ENCODE results near the gene C9.
"Not testable (repeated sequence)": the region's sequence is repeated elsewhere in the genome, so short reads cannot be mapped to it uniquely, and the experiment has no call there.

C9 gene

DNA sequence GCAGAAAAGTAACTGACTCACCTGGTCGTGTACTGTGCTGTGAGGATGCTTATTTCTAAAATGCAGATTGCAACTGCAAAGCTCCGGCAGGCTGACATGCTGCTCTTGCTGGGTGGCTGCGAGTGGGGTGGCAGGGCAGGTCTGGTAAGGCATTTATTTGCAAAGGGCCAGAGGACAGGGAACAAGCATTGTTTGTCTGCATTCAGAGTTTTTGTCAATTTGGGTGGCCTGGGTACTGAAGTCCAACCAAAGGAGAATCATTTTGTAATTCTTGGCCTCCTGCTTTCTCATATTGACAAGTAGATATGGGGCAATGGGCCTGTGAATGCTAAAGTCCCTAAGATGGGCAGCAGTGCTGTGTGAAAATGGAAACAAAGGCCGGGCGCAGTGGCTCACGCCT lies at the start of gene C9:
Gene C9, minus strand, starts transcription at position 129 of the 400 bp plus-strand sequence. Its CDS starts 31 bp downstream, at position 98.
- DNase-seq (ENCODE audit: low spot score): no peak

DNA sequence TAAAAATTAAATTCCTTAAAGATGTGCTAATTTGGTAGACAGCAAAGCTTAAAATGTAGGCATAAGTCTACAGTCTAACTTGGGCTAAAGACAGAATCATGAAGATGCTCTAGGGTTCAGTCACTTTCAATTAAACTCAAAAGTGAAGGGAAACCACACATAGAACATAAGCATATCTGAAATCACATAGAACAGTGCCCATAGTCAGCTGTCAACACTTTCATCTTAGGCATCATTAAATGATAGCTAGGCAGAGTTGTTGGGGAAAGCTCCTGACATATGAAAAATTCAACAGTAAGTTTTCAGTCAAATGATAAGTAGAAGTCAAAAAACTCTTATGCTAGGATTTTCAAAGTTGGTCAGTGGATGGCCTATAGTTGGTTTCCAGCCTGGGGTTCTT lies 49.5 kb upstream of the C9 start:
- DNase-seq (ENCODE audit: low spot score): no peak

DNA sequence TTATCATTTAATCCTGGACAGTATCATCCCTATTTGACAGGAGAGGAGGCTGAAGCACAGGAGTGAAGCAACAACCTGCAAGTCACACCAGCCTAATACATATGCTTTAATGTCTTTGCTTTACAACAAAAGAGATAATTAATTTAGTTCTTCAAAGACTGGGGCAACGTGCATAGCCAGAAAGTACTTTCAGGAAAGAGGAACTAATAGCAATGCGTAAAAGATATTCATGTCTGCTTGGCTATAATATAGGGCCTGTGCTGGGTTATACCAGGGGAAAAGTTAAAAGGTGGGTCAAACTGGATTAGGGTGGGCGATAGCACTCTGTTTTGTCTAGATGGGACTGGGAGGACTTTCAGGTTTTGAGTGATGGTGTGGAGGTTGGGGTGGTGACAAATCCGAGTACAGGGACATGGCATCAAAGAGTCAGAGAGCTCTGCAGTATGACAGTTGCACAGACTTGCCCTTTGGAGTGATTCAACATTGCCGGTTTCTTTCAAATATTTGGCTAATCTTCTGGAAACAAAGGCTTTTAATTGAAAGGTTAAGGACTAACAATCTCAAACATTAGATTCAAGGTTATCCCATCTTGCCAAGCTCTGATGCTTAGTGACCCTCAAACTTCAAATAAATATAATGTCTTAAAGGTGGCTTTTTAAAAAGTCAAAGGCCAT lies 48.6 kb upstream of the C9 start:
- DNase-seq (ENCODE audit: low spot score): no peak

DNA sequence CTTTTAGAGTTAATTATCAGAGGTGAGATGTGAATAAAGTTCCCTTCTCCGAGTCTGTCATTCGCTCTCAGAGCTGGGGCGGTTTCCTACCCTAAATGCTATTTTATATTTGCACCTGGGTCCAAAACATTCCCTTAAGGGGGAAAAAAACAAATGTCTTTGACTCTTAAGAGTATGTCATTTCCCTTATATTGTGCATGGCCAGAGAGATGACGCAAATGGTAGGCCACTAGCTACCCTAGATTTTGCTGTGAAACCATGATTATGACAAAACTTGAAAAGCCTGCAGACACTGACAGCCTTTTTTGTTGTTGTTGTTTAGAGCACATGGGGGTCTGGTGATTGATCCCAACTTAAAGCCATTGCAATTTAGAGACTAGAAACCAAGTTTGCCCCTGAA lies 47.7 kb upstream of the C9 start:
- DNase-seq (ENCODE audit: low spot score): no peak

DNA sequence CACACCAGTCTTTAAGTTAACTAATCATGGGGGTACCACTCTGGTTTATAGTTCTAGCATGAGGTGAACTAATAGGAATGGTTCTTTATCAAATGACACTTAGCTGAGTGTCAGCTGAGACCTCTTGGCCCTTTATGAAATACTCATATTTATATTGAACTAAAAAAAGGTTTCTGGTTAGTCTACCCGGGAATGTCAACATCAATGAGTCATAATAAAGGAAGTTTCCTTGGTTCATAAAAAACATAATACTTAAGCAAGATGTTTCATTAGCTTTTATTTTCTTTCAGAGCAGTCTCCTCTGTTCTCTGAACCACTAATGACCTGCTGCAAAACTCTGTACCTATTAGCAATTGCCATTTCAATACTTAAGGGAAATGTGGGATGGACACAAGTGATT lies 46.8 kb upstream of the C9 start:
- no peak for DNase-seq (ENCODE audit: low spot score)

DNA sequence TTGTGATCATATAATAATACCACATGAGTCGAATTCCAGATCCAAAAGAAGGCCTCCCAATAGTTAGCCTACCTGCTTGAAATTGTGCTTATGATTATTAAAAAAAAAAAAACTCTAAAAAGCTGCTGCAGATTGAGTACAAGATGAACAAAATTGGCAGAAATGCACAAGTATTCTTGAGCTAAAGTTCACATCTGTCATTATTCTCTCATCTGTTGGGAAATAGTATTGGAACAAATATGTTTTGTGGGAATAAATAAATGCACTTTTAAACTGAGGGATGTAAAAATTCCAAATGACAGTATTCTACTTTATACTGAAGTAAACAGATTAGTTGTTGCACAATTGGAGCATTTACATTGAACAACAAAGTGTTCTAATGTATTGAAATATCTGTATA lies 44.7 kb upstream of the C9 start:
- DNase-seq (ENCODE audit: low spot score): no peak

DNA sequence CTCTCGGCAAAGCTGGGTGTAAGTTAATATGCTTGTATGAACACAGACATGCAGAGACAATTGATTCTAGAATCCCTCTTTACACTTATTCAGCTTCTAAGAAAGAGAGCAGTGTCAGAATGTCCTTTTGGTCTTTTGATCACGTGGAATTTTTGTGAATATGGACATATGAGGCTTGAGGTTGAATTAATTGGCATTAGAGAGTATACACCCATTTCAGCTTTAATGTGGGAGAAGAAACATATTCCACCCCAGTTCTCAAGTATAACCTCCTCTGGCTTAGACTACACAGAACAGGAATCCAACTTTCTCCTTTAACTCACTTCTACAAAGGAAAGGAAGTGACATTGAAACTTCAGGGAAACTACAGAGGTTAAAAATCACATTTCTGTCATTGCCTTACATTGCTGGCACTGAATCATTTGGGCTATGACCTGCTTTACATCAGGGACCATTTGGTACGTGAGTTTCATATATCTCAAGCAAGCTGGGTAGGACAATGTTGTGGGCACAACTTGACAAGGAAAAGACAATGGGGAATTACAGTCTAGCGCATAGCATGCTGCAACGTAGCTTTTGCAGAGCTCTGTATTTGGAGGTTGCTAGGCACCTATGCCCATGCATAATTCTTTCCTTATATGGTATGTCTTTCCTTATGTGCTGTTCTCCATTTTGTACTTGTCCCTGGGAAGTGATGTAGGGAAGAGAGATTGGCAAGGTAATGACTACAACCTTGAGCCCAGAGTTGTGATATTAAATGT lies 41.0 kb upstream of the C9 start:
- no peak for DNase-seq (ENCODE audit: low spot score)

DNA sequence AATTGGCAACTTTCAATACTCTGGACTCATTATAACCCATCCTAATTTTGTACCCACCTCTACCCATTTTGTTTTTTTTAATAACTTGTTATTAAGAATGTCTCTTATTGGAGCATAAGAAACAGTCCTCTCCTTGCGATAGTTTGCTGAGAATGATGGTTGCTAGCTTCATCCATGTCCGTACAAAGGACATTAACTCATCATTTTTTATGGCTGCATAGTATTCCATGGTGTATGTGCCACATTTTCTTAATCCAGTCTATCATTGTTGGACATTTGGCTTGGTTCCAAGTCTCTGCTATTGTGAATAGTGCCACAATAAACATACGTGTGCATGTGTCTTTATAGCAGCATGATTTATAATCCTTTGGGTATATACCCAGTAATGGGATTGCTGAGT lies 39.5 kb upstream of the C9 start:
- not testable (repeated sequence) for DNase-seq (ENCODE audit: low spot score)

DNA sequence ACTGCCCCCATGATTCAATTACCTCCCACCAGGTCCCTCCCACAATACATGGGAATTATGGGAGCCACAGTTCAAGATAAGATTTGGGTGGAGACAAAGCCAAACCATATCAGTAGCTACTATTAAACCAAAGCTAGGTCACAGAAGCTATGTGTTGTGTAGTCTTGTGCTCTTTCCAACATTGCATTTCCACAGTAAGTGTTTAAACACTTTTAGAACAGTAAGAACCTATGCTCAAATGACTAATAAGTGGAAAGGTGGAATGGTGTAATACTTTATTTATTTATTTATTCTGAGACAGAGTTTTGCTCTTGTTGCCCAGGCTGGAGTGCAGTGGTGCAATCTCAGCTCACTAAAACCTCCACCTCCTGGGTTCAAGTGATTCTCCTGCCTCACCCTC lies 37.8 kb upstream of the C9 start:
- DNase-seq (ENCODE audit: low spot score): not testable (repeated sequence)

DNA sequence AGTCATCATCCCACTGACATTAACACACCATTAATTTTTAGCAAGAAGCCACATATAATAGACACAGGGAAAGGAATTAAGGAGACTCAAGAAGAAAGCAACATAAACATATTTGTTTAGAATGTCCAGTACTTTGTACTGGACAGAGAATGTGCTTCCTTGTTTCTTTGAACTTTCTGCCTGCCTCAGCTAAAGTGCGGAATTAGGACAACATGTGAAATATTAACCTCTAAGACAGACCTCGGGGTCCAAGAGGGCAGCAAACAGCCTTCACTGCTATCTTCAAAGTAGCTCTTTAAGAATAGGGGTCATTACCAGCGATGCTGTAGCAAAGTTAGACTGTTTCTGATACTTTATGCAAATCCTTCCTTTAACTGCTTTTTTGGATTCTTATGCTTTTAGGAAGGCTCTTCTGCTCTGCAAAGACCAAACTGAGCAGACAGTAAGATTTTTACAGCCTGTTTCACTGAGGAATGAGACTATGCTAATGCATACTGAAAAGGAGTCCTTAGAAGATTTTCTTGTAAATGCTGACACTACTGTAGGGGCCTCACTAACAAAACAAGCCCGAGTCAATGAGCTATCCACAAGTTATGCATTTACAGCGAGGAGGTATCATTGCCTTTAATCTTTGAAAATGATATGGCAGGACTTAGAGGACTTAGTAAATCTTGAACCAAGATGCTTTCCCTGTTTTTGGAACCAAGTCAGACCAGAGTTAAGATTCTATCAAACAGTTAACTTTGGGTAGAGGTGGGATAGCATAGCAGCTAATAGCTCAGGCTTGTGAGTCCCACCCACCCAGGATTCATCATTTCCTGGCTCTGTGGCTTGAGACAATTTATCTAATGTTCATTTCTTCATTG lies 36.7 kb upstream of the C9 start:
- DNase-seq (ENCODE audit: low spot score): no peak

DNA sequence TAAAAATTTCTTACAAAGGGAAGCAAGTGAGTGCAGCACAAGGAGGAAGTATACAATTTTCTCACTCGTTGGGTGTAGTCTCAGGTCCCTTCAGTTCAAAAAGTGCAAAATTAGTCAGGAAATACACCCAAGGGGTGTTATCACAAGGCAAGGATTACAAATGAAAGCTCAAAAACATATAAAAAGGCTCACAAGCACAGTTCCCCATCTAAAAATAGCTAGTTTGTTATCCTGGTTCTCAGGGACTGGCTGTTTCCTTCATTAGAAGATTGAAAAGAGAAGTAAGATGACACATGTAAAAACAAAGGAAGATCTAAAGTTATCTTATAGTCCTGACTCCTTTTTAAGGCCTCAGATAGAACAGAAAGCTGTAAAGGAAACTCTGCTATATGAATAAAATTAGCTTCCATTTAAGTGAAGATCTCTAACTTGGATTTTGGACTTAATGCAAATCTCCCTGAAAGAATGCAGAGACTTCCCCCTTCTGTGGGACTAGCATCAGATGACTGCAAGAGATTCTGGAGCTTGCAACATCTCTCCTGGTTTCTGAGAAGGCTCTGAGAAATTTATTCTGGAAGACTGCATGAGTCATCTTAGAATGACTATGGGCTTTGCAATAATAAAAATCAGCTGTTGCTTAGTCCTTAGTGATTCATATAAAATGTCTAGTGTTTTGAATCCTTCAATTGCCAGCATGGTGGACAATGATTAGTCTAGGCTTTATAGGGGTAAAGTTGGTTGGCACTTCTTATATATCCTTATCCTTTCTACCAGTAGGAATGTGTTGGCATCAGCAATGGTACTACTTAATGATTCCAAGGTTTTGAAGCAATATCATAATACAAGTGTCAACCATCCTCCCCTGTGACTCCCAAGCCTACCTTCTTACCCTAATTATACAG lies 35.1 kb upstream of the C9 start:
- peak; percentile 35 for DNase-seq (ENCODE audit: low spot score)

DNA sequence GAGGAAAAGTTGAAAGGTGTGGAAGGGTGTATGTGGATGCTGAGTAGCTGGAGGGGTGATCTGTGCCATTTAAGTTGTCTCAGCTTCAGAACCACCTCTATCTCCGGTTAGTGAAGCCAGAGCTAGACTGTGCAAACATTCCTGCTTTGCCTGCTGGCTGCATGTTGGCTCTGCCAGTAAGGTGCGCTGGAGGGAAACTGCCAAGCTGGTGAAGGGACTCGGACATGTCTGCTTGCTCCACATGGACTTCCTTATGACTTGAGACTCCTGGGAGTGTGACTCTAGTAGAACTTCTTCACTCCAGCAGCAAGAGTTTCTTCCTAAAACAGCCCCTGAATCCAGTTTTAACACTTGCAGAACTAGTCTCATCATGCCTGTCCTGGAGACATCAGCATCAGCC lies 32.5 kb upstream of the C9 start:
- no peak for DNase-seq (ENCODE audit: low spot score)

DNA sequence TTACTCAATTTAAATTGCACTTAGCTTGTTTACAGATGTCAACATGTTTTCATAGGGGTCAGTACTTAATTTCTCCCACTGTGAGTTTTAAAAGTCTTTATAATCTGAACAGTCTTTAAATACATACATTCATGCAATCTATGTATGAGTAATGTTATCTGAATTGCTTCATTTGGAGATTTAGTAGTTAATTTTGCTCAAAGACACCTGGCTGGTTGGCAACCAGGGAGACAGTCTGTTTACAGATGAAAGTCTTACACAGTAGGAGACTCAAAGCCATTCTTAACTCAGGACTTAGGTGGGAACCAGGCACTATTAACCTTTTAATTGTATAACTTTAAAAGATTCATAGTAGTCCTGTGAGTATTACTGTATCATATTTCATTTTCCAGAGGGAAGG lies 31.2 kb upstream of the C9 start:
- no peak for DNase-seq (ENCODE audit: low spot score)

DNA sequence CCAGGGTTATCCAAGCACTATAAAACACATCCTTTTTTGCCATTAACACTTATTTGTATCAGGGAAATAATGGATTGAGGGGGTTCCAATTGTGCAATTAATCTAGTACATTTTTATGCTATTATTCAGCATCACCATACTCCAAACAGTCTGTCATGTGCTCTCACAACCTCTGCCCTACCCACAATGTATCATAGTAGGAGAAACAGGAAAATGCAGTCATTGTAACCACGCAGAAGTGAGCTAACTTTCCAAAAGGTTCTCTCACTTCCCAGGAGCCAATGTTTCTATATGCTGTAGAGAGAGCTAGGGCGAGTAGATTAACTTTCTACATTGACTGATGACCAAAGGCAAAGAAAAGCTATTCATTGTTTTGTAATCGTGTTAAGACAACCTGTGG lies 30.7 kb upstream of the C9 start:
- DNase-seq (ENCODE audit: low spot score): no peak

DNA sequence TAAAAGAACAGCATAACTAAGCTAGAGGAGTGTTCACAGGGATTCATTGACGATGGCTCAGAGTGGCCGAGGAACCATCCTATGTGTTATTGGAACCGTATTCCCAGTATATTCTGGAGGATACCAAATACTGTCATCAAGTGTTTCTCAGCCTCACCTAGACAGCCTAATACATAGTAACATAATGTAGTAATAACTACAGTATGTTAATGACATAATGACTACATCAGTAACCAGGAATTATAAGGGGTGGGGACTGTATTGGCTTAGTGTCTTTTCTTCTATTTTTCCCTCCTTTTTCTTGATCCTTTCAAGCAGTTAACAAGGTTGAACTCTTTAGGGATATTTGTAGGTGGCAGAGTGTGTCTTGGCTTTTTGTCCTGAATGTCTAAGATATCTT lies 26.6 kb upstream of the C9 start:
- DNase-seq (ENCODE audit: low spot score): no peak

DNA sequence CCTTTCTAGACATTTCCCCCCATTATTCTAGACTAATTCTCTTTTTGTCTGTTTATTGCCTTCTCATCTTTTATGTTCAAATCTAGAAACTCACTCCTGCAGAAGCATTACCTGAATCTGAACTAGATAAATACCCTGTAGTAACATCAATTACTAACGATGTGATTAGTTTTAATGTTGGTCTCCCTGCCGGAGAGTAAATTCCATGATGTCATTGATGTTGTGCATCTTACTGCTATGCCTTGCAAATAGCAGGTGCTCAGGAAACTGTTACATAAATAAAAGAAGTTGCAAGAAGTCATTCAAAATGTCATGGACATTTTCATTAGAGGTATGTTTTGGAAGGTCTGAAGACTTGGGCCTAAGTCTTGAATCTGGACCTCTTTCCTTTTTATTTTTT lies 23.0 kb upstream of the C9 start:
- DNase-seq (ENCODE audit: low spot score): no peak

DNA sequence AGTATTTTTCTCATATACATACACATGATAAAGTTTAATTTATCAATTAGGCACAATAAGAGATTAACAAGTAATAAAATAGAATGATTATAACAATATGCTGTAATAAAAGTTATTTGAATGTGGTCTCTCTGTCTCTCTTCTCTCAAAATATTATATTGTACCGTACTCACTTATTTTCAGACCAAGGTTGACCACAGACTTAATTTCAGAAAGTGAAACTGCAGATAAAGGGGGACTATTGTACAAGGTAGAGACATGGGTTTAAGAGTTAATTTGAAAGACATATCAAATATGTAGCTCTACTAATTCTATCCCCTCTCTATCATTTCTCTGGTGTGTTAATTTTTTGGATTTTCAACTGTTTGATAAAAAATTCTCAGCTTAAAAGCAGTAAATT lies 20.0 kb upstream of the C9 start:
- DNase-seq (ENCODE audit: low spot score): no peak

DNA sequence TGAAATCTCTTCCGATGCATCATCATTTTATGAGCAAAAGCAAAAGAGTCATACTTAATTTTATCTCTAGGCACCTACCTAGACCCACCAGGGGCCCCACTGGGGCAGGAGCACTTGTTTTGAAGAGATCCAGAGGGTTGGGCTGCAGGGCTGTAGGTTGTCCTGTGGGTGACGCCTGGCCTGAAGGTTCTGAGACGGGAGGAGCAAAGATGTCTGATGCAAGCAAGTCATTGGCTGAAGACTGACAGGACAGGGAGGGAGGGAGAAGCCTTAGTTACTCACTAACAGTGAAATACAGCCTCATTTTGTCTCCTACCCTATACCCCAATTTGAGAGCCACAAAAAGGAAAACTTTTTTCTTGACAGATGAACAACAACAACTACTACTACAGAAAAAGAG lies 17.1 kb upstream of the C9 start:
- DNase-seq (ENCODE audit: low spot score): no peak

DNA sequence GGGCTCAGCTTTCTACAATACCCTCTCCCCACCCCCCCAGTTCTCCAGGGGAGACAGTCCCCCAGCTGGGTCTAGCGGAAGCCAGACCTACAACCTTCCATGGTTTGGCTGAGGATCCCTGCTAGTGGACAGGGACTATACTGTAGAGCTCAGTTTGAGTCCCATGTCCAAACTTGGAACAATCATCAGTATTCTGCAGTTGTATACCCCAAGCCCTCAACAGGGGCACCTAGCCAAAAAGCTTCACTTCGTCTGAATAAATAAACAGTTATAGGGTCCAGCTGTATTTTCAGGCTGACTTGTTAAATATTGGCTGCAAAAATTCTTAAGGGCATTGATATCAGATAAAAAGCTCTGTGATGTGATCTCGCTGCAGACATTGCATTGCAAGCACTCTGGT lies 15.4 kb upstream of the C9 start:
- no peak for DNase-seq (ENCODE audit: low spot score)

DNA sequence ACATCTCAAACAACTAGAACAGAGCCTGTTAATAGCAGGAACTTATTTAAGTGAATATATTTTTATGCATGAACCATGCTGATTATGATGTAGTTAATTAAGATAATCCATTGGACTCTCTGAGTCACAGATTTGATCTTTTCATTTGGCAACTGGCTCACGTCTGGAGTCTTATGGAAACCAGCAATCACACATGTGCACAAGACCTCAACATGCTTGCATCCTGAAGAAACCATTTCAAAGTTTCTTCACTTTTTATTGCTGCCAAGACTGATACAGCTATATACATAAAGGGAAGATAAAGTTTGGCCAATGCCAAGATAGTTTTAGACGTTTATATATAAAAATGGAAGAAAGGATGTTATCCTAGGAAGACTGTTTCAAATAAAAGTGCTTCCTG lies 13.3 kb upstream of the C9 start:
- DNase-seq (ENCODE audit: low spot score): no peak

DNA sequence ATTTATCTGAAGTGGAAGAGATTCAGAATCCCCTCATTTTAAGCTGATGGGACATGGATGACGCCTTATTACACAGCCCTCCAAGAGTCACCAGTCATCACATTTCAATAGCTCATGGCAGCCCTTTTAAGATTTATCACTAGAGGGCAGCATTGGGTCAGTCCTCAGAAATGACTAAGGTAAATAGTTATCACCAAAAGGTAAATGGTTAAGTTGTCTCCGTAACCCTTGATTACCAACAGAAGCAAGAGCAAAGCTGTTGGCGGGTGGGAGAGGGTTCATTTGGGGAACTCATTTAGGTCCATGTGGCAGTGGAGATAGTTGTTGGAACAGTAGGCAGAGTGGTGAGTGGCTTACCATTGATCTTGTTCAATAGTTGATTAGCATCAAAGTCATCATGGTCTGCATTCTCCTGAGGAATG lies 12.0 kb upstream of the C9 start:
- DNase-seq (ENCODE audit: low spot score): peak; percentile 64

DNA sequence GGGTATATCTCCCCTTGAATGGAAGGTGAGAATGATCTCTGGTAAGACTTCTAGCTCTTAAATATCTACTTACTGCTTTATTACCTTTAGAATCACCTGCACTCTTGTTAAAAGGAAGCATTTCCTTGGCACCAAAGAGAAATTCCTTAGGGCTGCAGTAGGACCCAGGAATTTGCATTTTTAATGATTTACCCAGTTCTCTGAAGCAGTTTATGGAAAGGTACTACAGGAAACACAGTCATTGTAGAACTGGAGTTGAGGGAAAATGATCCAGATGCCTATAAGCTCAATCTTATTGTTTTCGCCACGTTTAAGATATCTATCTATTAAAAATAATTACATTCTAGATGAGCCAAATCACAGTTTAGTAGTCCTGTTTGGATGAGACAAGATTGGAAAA lies 9.5 kb upstream of the C9 start:
- DNase-seq (ENCODE audit: low spot score): no peak
